CD4-positive, alpha-beta T cell treated with Interleukin-17A for 1 hour (primary cell): ENCODE measurements around the gene CHAD.
"Not testable (repeated sequence)": the region's sequence is repeated elsewhere in the genome, so short reads cannot be mapped to it uniquely, and the experiment has no call there.

Source experiments
- DNase-seq: peaks from one replicate; pipeline ENCODE4 v3.0.0-alpha.2; 2020

Gene CHAD

GRCh38 chr17:50493744-50494143, 25.1 kb upstream of the CHAD start:
- no peak for DNase-seq

GRCh38 chr17:50492214-50492613, 23.5 kb upstream of the CHAD start:
- no peak for DNase-seq

- no peak for DNase-seq
Observed at GRCh38 chr17:50491505-50491904, 22.8 kb upstream of the CHAD start.

- DNase-seq = no peak
Observed at GRCh38 chr17:50488880-50489279, 20.2 kb upstream of the CHAD start.

- no peak for DNase-seq
Observed at GRCh38 chr17:50487213-50488096, 18.8 kb upstream of the CHAD start.

GRCh38 chr17:50484386-50485155, 15.9 kb upstream of the CHAD start:
- DNase-seq = no peak

DNA sequence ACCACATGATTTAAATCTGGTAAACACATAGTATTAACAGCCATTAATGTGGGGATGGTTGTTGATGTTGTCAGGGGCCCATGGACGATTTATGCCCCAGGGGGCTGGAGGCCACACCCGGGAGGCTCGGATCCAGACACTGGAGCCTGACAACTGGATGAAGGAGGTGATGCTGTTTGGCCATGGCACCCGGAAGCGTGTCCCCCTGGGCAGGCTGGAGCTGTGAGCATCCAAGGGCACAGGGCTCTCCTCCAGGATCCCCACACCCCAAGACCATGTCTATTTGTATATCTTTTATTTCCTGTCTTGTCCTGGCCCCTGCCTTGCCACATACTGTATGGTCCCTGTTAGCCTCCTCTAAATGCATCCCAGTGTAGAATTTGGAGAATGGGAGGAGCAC, 14.6 kb upstream of the CHAD start:
- no peak for DNase-seq

GRCh38 chr17:50482516-50482915, 13.8 kb upstream of the CHAD start:
- peak; percentile 78 for DNase-seq

- DNase-seq = no peak
Observed at GRCh38 chr17:50482110-50482509, 13.4 kb upstream of the CHAD start.

DNA sequence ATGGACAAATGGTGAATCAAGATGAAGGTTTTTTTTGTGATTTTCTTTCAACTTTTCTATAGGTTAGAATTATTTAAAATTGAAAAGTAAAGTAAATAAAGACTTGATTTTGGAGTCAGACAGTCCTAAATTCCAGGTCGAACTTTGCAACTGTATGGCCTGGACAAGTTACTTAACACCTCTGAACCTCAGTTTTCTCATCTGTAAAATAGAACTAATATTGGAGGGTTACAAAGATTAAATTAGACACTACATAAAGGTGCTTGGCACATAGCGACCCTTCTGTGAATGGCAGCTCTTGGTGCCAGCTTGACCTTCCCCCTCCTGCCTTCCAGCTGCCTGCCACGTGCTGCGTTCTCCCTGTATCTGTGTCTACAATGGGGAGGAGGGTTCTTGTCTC, 13.0 kb upstream of the CHAD start:
- DNase-seq = no peak

GRCh38 chr17:50480854-50481490, 12.3 kb upstream of the CHAD start:
- no peak for DNase-seq

GRCh38 chr17:50480142-50480764, 11.6 kb upstream of the CHAD start:
- DNase-seq = no peak

GRCh38 chr17:50479522-50480141, 11.0 kb upstream of the CHAD start:
- peak; percentile 73 for DNase-seq

DNA sequence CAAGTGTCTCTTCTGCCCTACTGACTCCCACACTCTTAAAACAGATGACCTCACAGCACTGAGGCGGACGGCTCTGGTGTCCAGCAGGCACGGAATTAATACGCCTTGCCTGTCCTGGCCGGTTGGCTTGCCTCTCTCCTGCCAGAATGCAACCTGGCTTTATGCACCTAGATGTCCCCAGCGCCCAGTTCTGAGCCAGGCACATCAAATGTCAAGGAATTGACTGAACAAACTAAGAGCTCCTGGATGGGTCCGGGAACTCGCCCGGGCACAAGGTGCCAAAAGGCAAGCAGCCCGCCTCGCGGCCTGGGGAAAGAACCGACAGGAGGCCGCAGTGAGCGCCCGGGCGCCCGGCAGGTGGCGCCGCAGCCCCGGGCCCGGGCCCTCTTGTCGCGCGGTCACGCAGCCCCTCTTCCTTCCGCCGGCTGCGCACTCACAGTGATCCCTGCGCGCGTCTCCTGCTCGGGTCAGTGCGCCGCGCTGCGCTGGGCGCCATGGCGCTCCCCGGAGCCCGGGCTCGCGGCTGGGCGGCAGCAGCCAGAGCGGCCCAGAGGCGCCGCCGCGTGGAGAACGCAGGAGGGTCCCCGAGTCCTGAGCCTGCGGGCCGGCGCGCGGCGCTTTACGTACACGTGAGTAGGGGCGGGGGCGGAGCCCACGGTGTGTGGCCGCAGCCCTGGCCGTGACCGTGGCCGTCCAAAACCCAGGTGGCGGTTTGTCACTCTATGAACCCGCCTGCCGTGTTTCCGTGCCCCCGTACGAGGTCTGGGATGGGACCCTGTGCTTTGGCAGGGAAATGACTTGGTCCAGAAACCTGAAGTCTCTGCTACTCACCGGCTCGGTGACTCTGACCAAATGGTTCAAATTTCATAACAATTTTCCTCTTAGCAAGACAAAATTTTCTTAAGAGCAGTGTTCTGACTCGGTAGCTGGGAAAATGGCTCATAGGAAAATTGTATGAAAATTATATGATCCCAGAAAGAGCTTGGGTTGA, 10.0 kb upstream of the CHAD start, which contains the start of gene RSAD1:
Gene RSAD1, plus strand, starts transcription at position 470 of the 991 bp plus-strand sequence. Its CDS starts 25 bp downstream, at position 495.
- DNase-seq = peak; percentile 88

- no peak for DNase-seq
Observed at GRCh38 chr17:50477976-50478375, 9.3 kb upstream of the CHAD start.

DNA sequence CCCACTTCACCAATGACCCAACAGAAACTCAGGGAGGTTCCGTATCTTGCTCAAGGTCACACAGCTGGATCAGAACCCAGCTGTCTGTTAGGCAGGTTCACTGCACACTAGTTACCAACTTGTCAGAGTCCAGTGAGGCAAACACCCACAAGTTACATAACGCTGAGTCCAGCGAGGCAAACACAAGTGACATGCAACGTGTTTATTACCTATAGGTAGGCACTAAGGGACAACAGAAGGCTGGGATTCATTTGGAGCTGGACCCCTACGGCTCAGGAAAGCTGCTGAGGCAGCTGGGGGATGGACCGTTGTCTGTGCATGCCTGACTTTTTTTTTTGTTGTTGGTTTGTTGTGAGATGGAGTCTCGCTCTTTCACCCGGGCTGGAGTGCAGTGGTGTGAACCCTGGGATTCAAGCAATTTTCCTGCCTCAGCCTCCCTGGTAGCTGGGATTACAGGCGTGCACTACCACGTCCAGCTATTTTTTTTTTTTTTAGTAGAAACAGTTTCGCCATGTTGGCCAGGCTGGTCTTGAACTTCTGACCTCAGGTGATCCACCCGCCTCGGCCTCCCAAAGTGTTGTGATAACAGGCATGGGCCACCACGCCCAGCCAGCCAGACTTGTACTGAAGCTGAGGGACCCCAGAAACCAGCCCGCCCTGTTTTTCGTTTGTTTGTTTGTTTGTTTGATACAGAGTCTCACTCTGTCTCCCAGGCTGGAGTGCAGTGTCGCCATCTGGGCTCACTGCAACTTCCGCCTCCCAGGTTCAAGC, 8.1 kb upstream of the CHAD start:
- DNase-seq = no peak

GRCh38 chr17:50475775-50476544, 7.3 kb upstream of the CHAD start:
- DNase-seq = not testable (repeated sequence)

- no peak for DNase-seq
Observed at GRCh38 chr17:50475362-50475761, 6.7 kb upstream of the CHAD start.

GRCh38 chr17:50474523-50474922, 5.8 kb upstream of the CHAD start:
- no peak for DNase-seq

DNA sequence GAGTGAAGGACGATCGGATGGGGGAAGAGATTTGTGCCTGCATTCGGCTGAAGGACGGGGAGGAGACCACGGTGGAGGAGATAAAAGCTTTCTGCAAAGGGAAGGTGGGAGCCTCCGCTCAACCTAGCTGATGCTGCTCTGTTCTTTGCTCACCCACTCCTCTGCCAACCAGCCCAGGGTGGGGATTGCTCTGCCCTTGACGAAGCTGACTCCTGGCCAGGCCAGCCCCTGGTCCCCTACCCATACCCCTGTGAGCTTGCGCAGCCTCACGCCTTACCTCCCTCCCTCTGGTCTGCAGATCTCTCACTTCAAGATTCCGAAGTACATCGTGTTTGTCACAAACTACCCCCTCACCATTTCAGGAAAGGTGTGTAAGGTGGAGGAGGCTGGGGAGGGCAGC, 5.2 kb upstream of the CHAD start:
- DNase-seq = no peak
